Measurements from ENCODE around the gene SNCAIP.

- TF ChIP-seq CTCF (IDR thresholded peaks at IDR 0.05): no peak
- TF ChIP-seq POLR2A (IDR thresholded peaks at IDR 0.05): no peak
These were observed 117.7 kb downstream of the SNCAIP start for GRCh38 chr5:122429545-122430318.
